Retinal pigment epithelial cell (primary cell): Measurements from ENCODE around the gene MRPL22.
"Not testable (repeated sequence)": the region's sequence is repeated elsewhere in the genome, so short reads cannot be mapped to it uniquely, and the experiment has no call there.

ENCODE experiments used
- DNase-seq: peaks from one replicate; pipeline ENCODE4 v3.0.0-alpha.2; 2010; ENCODE audit warnings: low read depth
- H3K4me3 ChIP-seq: 2 replicates; pipeline ENCODE4 v1.5.1; 2011; ENCODE audit warnings: mild to moderate bottlenecking, low read length, control low read depth, moderate library complexity
- TF ChIP-seq, protein P1 (sequence below): conservative IDR thresholded peaks from 2 replicates; pipeline ENCODE4 v1.5.1; 2011; ENCODE audit warnings: low read depth, low read length, control low read depth, inconsistent platforms

The MRPL22 gene

DNA sequence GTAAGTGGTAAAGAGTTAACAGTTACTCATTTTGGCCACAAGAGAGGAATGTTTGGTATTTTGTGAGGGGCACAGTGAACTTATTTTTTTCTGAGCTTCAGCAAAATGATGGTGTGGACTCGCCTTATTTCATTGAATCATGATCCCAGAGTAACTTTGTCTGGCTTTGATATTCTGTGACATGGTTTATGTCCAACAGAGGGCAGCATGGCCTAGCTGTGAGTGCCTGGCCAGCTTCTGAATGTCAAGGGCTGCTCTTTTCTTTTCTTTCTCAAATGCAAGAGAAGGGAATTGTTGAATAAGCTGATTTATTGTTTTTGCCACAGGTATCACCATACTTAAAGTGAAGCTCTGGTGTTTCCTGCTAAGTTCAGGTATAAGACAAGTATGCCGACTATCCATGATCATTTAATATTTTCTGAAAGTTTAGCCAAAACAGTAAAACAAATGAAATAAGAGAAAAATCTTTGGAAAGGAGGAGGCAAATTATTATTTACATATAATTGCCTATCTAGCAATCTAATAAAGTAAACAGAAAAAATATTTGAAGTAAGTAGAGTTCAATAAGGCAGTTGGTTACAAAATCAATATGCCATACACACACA is 31.7 kb downstream of the MRPL22 start:
- DNase-seq, result peak; percentile 8
- no peak overlapping the region for H3K4me3 ChIP-seq
- TF ChIP-seq, protein P1, sequence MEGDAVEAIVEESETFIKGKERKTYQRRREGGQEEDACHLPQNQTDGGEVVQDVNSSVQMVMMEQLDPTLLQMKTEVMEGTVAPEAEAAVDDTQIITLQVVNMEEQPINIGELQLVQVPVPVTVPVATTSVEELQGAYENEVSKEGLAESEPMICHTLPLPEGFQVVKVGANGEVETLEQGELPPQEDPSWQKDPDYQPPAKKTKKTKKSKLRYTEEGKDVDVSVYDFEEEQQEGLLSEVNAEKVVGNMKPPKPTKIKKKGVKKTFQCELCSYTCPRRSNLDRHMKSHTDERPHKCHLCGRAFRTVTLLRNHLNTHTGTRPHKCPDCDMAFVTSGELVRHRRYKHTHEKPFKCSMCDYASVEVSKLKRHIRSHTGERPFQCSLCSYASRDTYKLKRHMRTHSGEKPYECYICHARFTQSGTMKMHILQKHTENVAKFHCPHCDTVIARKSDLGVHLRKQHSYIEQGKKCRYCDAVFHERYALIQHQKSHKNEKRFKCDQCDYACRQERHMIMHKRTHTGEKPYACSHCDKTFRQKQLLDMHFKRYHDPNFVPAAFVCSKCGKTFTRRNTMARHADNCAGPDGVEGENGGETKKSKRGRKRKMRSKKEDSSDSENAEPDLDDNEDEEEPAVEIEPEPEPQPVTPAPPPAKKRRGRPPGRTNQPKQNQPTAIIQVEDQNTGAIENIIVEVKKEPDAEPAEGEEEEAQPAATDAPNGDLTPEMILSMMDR, result peak; percentile 82

DNA sequence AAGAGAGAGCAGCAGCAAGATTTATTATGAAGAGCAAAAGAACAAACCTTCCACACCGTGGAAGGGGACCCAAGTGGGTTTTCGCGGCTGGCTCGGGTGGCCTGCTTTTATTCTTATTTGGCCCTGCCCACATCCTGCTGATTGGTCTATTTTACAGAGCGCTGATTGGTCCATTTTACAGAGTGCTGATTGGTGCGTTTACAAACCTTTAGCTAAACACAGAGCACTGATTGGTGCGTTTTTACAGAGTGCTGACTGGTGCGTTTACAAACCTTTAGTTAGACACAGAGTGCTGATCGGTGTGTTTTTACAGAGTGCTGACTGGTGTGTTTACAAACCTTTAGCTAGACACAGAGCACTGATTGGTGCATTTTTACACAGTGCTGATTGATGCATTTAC is 35.2 kb downstream of the MRPL22 start:
- not testable (repeated sequence) for H3K4me3 ChIP-seq, DNase-seq

DNA sequence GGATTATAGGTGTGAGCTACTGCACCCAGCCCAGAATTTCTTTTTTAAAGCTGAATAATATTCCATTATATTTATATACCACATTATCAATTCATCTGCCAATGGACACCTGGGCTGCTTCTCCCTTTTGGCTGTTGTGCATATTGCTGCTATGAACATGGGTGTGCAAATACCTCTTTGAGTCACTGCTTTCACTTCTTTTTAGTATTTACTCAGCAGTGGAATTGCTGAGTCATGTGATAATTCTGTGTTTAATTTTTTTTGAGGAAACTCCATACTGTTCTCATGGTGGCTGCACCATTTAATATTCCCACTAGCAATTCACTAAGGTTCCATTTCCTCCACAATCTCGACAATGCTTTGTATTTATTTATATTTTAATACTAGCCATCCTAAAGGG is 36.5 kb downstream of the MRPL22 start:
- no peak for DNase-seq
- H3K4me3 ChIP-seq, result no peak overlapping the region
- TF ChIP-seq, protein P1, result no peak

DNA sequence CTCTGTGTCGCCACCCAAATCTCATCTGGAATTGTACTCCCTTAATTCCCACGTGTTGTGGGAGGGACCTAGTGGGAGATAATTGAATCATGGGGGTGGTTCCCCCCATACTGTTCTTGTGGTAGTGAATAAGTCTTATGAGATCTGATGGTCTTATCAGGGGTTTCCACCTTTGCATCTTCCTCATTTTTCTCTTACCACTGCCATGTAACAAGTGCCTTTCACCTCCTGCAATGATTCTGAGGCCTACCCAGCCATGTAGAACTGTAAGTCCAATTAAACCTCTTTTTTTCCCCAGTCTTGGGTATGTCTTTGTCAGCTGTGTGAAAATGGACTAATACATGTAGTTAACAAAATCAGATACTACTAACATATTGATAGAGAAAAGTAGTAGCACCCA is 37.4 kb downstream of the MRPL22 start:
- not testable (repeated sequence) for DNase-seq, H3K4me3 ChIP-seq

DNA sequence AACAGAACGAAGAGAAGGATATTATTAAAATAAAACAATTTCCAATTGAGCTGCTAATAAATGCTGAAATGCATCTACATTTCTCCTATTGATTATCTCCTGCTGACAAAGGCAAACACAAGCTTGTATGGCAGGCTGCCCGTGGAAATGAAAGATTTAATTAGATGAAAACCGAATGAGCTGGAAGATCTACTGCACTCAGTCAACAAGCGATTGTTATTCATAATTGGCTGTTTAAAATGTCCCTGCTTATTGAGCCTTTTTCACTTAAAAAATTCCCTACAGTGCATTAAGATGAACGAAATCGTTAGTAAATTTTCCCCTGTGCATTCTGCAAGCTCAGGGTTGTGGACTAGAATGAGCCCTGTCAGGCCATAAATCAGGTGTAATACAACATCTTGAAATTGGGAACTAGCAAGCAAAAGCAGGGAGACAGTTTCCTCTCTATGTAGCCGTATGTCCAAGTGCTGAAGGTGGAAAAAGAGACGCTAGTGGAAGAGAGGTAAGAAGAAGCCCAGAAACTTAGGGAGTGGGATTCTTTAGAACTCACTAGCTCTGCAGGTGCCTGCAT is 44.2 kb downstream of the MRPL22 start:
- no peak for DNase-seq
- TF ChIP-seq, protein P1, result no peak

DNA sequence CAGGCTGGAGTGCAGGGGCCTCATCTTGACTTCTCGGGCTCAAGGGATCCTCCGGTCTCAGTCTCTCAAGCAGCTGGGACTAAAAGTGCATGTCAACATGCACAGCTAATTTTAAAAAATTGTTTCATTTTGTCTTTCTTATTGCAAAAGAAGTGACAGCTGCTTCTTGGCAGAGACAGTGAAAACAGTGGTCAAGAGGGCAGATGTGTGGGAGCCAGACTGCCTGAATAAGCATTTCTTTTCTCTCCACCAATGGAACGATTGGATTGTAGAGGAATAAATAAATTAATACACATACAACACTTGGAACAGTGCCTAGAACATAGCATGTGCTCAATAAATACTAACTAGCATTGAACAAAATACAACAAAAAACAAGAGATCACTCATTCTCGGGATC is 45.3 kb downstream of the MRPL22 start:
- DNase-seq, result no peak
- TF ChIP-seq, protein P1, result no peak
- no peak overlapping the region for H3K4me3 ChIP-seq

More for the DNA sequence above, 44.2 kb downstream of the MRPL22 start:
- no peak overlapping the region for H3K4me3 ChIP-seq

DNA sequence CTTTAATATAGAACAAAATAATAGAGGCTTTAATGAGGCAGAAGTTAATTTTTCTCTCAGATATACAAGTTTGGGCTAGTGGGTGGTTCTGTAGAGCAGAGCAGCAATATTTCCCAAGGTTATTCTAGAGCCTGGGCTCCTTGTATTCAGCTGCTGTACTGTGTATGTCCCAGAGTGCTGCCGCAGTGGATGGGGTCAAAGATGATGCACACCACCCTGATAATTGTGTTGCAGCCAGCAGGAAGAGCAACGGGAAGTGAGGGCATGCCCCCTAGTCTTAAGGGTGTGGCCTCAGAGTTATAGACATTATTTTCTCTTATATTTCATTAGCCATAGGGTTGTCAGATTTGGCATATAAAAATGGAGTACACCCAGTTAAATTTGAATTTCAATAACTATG is 48.8 kb downstream of the MRPL22 start:
- no peak overlapping the region for H3K4me3 ChIP-seq
- DNase-seq, result no peak
- TF ChIP-seq, protein P1, result no peak

DNA sequence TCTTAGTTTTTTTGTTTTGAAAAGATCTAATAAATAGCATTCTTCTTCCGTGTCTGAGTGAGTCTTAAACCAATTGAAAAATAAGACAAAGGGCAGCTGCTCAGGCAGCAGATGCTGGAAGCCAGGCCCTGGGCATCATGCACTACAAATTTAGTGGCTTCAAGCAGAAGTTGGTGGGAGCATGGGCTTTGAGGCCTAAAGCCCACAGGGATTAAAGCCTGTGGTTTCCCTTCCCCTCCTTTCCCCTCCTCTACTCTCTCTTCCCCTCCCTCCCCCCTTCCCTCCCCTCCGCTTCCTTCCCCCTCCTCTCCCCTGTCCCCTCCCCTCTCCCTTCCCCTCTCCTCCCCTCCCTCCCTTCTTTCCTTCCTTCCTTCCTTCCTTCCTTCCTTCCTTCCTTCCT is 52.6 kb downstream of the MRPL22 start:
- DNase-seq, result no peak
- H3K4me3 ChIP-seq, result no peak overlapping the region
- TF ChIP-seq, protein P1, result no peak
